Activated CD4-positive, alpha-beta memory T cell treated with anti-CD3 and anti-CD28 coated beads for 36 hours (primary cell): ENCODE data around the gene OTOG. TPM values are rescaled to one million over a fixed set of nuclear protein-coding genes. Genes with fewer than 3 reads are reported as not detected.
A peak's percentile ranks its signal among the peaks of the same experiment; 100 is the strongest.

Source experiments
- CTCF ChIA-PET: fragments of 350-600 bp; sonication (Branson Sonifier 250); formaldehyde crosslinking; loops from one replicate; lab custom pipeline; 2021; ENCODE audit warnings: antibody characterized with exemption, inconsistent platforms; lab: Charles Lee
- POLR2A ChIA-PET: fragments of 350-600 bp; sonication (Branson Sonifier 250); formaldehyde crosslinking; loops from one replicate; lab custom pipeline; 2021; ENCODE audit warnings: antibody characterized with exemption; lab: Charles Lee
- DNase-seq: peaks from one replicate; pipeline ENCODE4 v3.0.0-alpha.2; 2020
- H3K27ac Mint-ChIP-seq: one replicate; pipeline ENCODE4 v1.8.0; 2021; ENCODE audit warnings: mixed read lengths
- H3K27me3 Mint-ChIP-seq: one replicate; pipeline ENCODE4 v1.8.0; 2021; ENCODE audit warnings: mixed read lengths
- H3K36me3 Mint-ChIP-seq: one replicate; pipeline ENCODE4 v1.8.0; 2021; ENCODE audit warnings: mixed read lengths
- H3K4me1 Mint-ChIP-seq: one replicate; pipeline ENCODE4 v1.8.0; 2021; ENCODE audit warnings: low read depth, mixed read lengths
- H3K4me3 Mint-ChIP-seq: one replicate; pipeline ENCODE4 v1.8.0; 2021; ENCODE audit warnings: mild to moderate bottlenecking, mixed read lengths
- H3K9me3 Mint-ChIP-seq: one replicate; pipeline ENCODE4 v1.8.0; 2021; ENCODE audit warnings: mixed read lengths
- intact Hi-C: fragments of 100-400 bp; cut with micrococcal nuclease; formaldehyde crosslinking; loops from one replicate; pipeline ENCODE4 v1.15.1; 2023
- total RNA-seq, 2 experiments: library from RNA; stranded (reverse); gene quantifications; one replicate each; pipeline ENCODE4 v1.2.3, GENCODE V29; 2021

OTOG gene
- not detected for total RNA-seq

- Mint-ChIP-seq H3K4me1 (peaks cover 2% of the 10 kb centered on the region), H3K27ac (no peak within 1 kb of the TSS), H3K27me3 (peaks cover 24% of the 10 kb centered on the region), H3K4me3 (no peak within 1 kb of the TSS), H3K36me3 (no peaks in the 10 kb centered on the region), H3K9me3 (no peaks in the 10 kb centered on the region)
- CTCF ChIA-PET: interaction anchor here (1.1 kb wide), 1 partner anchor 164 kb away, joined by 3 read pairs; no protein-coding TSS in a partner anchor
- no peak for DNase-seq
- POLR2A ChIA-PET: no interaction called here
- intact Hi-C loops: no loop called here
Observed at GRCh38 chr11:17547051-17547577, at the start of gene OTOG. OTOG (plus strand) TSS chr11:17547259; CDS start chr11:17547373, 114 bp downstream.

GRCh38 chr11:17498058-17498457, 49.0 kb upstream of the OTOG start:
- POLR2A ChIA-PET: no interaction called here
- Mint-ChIP-seq H3K9me3 (no peaks in the 10 kb centered on the region), H3K36me3 (no peaks in the 10 kb centered on the region), H3K27me3 (peaks cover 3% of the 10 kb centered on the region), H3K4me3 (no peak overlapping the region), H3K27ac (no peak overlapping the region), H3K4me1 (no peaks in the 10 kb centered on the region)
- intact Hi-C loops: no loop called here
- CTCF ChIA-PET: interaction anchor here (0.5 to 3.6 kb wide), 4 partner anchors 10 to 115 kb away, joined by 3 to 14 read pairs (median 4); no protein-coding TSS in a partner anchor
- no peak for DNase-seq

- Mint-ChIP-seq H3K4me3 (no peak overlapping the region), H3K27me3 (peaks cover 3% of the 10 kb centered on the region), H3K9me3 (no peaks in the 10 kb centered on the region), H3K36me3 (no peaks in the 10 kb centered on the region), H3K27ac (no peak overlapping the region), H3K4me1 (no peaks in the 10 kb centered on the region)
- ChIA-PET CTCF (interaction anchor here (0.6 to 3.6 kb wide), 4 partner anchors 10 to 714 kb away, joined by 3 to 14 read pairs (median 4); no protein-coding TSS in a partner anchor), POLR2A (no interaction called here)
- no peak for DNase-seq
- intact Hi-C loops: no loop called here
Observed at GRCh38 chr11:17498475-17498874, 48.6 kb upstream of the OTOG start.

- H3K27me3 Mint-ChIP-seq: peaks cover 5% of the 10 kb centered on the region
- H3K27ac Mint-ChIP-seq: no peak overlapping the region
- intact Hi-C loops: loop anchor here (10.0 kb wide), 2 partner anchors 566 to 716 kb away; no protein-coding TSS in a partner anchor
- ChIA-PET POLR2A (no interaction called here), CTCF (interaction anchor here (1.2 to 3.6 kb wide), 2 partner anchors 27 to 118 kb away, joined by 4 to 14 read pairs; no protein-coding TSS in a partner anchor)
- no peaks in the 10 kb centered on the region for H3K9me3 Mint-ChIP-seq
- H3K4me1 Mint-ChIP-seq: no peaks in the 10 kb centered on the region
- H3K4me3 Mint-ChIP-seq: no peak overlapping the region
- no peaks in the 10 kb centered on the region for H3K36me3 Mint-ChIP-seq
- DNase-seq: no peak
Observed at GRCh38 chr11:17500673-17501072, 46.4 kb upstream of the OTOG start.

GRCh38 chr11:17502630-17503029, 44.4 kb upstream of the OTOG start:
- Mint-ChIP-seq H3K4me1 (no peaks in the 10 kb centered on the region), H3K27me3 (peaks cover 7% of the 10 kb centered on the region), H3K9me3 (no peaks in the 10 kb centered on the region), H3K27ac (no peak overlapping the region), H3K4me3 (no peak overlapping the region), H3K36me3 (no peaks in the 10 kb centered on the region)
- no peak for DNase-seq
- CTCF ChIA-PET: interaction anchor here (3.0 to 8.0 kb wide), 2 partner anchors 120 to 273 kb away, joined by 25 to 103 read pairs; no protein-coding TSS in a partner anchor
- POLR2A ChIA-PET: no interaction called here
- intact Hi-C loops: loop anchor here (10.0 kb wide), 2 partner anchors 568 to 718 kb away; no protein-coding TSS in a partner anchor

GRCh38 chr11:17504330-17505107, 42.5 kb upstream of the OTOG start:
- POLR2A ChIA-PET: no interaction called here

GRCh38 chr11:17505146-17505545, 41.9 kb upstream of the OTOG start:
- no peaks in the 10 kb centered on the region for H3K36me3 Mint-ChIP-seq
- intact Hi-C loops: loop anchor here (10.0 kb wide), 2 partner anchors 570 to 720 kb away; no protein-coding TSS in a partner anchor
- H3K9me3 Mint-ChIP-seq: no peaks in the 10 kb centered on the region
- H3K4me1 Mint-ChIP-seq: no peaks in the 10 kb centered on the region
- CTCF ChIA-PET: interaction anchor here (0.6 to 8.0 kb wide), 9 partner anchors 9 to 283 kb away, joined by 3 to 103 read pairs (median 4); partner anchors contain the start of gene KCNJ11
- DNase-seq: no peak
- H3K4me3 Mint-ChIP-seq: no peak overlapping the region
- POLR2A ChIA-PET: no interaction called here
- H3K27me3 Mint-ChIP-seq: peaks cover 10% of the 10 kb centered on the region
- no peak overlapping the region for H3K27ac Mint-ChIP-seq

More at GRCh38 chr11:17504330-17505107, 42.5 kb upstream of the OTOG start:
- DNase-seq: peak; percentile 81
- no peaks in the 10 kb centered on the region for H3K4me1 Mint-ChIP-seq
- H3K27me3 Mint-ChIP-seq: peaks cover 10% of the 10 kb centered on the region
- intact Hi-C loops: loop anchor here (1.0 to 10.0 kb wide), 5 partner anchors 120 to 720 kb away; no protein-coding TSS in a partner anchor
- CTCF ChIA-PET: interaction anchor here (0.6 to 8.0 kb wide), 15 partner anchors 9 to 717 kb away, joined by 3 to 103 read pairs (median 4); partner anchors contain the start of gene KCNJ11
- H3K36me3 Mint-ChIP-seq: no peaks in the 10 kb centered on the region
- H3K27ac Mint-ChIP-seq: no peak overlapping the region
- H3K9me3 Mint-ChIP-seq: no peaks in the 10 kb centered on the region
- no peak overlapping the region for H3K4me3 Mint-ChIP-seq

- ChIA-PET CTCF (interaction anchor here (0.5 to 8.0 kb wide), 4 partner anchors 124 to 720 kb away, joined by 3 to 103 read pairs (median 8); no protein-coding TSS in a partner anchor), POLR2A (no interaction called here)
- H3K4me1 Mint-ChIP-seq: no peaks in the 10 kb centered on the region
- H3K27ac Mint-ChIP-seq: no peak overlapping the region
- no peaks in the 10 kb centered on the region for H3K36me3 Mint-ChIP-seq
- no peak overlapping the region for H3K4me3 Mint-ChIP-seq
- no peaks in the 10 kb centered on the region for H3K9me3 Mint-ChIP-seq
- DNase-seq: no peak
- intact Hi-C loops: loop anchor here (10.0 kb wide), 2 partner anchors 572 to 722 kb away; no protein-coding TSS in a partner anchor
- H3K27me3 Mint-ChIP-seq: peaks cover 7% of the 10 kb centered on the region
Observed at GRCh38 chr11:17506314-17506713, 40.7 kb upstream of the OTOG start.

- ChIA-PET POLR2A (no interaction called here), CTCF (interaction anchor here (0.5 to 8.0 kb wide), 5 partner anchors 21 to 277 kb away, joined by 3 to 103 read pairs (median 11); no protein-coding TSS in a partner anchor)
- no peak for DNase-seq
- Mint-ChIP-seq H3K4me1 (no peaks in the 10 kb centered on the region), H3K4me3 (no peak overlapping the region), H3K9me3 (no peaks in the 10 kb centered on the region), H3K27ac (no peak overlapping the region), H3K27me3 (peaks cover 7% of the 10 kb centered on the region), H3K36me3 (no peaks in the 10 kb centered on the region)
- intact Hi-C loops: loop anchor here (10.0 kb wide), 2 partner anchors 572 to 722 kb away; no protein-coding TSS in a partner anchor
Observed at GRCh38 chr11:17506942-17507341, 40.1 kb upstream of the OTOG start.

GRCh38 chr11:17507773-17508172, 39.3 kb upstream of the OTOG start:
- H3K4me3 Mint-ChIP-seq: no peak overlapping the region
- H3K36me3 Mint-ChIP-seq: no peaks in the 10 kb centered on the region
- H3K27ac Mint-ChIP-seq: no peak overlapping the region
- intact Hi-C loops: loop anchor here (10.0 kb wide), 2 partner anchors 573 to 723 kb away; no protein-coding TSS in a partner anchor
- peaks cover 8% of the 10 kb centered on the region for H3K27me3 Mint-ChIP-seq
- ChIA-PET CTCF (interaction anchor here (0.9 to 8.0 kb wide), 5 partner anchors 9 to 278 kb away, joined by 3 to 103 read pairs (median 7); no protein-coding TSS in a partner anchor), POLR2A (no interaction called here)
- no peaks in the 10 kb centered on the region for H3K4me1 Mint-ChIP-seq
- no peaks in the 10 kb centered on the region for H3K9me3 Mint-ChIP-seq
- DNase-seq: no peak

GRCh38 chr11:17508306-17508705, 38.8 kb upstream of the OTOG start:
- H3K9me3 Mint-ChIP-seq: no peaks in the 10 kb centered on the region
- no peaks in the 10 kb centered on the region for H3K4me1 Mint-ChIP-seq
- H3K27ac Mint-ChIP-seq: no peak overlapping the region
- CTCF ChIA-PET: interaction anchor here (0.9 to 8.0 kb wide), 5 partner anchors 10 to 278 kb away, joined by 3 to 103 read pairs (median 7); no protein-coding TSS in a partner anchor
- no peak for DNase-seq
- no peak overlapping the region for H3K4me3 Mint-ChIP-seq
- H3K27me3 Mint-ChIP-seq: peaks cover 12% of the 10 kb centered on the region
- H3K36me3 Mint-ChIP-seq: no peaks in the 10 kb centered on the region
- POLR2A ChIA-PET: no interaction called here
- intact Hi-C loops: loop anchor here (10.0 kb wide), 2 partner anchors 574 to 724 kb away; no protein-coding TSS in a partner anchor
